Pancreas (tissue), 10 donors: ENCODE data around the gene RFC3. TPM values are rescaled to one million over a fixed set of nuclear protein-coding genes. Genes with fewer than 3 reads are reported as not detected.

ENCODE experiments used
- ATAC-seq, 4 donors: fragments of 200-7000 bp; cut with Tn5 transposase; one replicate each; pipeline versions ENCODE4 v1.8.0 to v1.9.1; 2020; ENCODE audit warnings: mild to moderate bottlenecking in 4 of 4, moderate library complexity in 4 of 4
- DNase-seq, 6 donors: peaks; one replicate each; pipeline ENCODE4 v3.0.0-alpha.2; 2020
- FAIRE-seq: peaks from 2 replicates; lab custom pipeline; 2012; peaks lifted over from hg19 to GRCh38; lab: Jason Lieb, UNC
- H3K27ac ChIP-seq, 4 donors: fragments of 200-600 bp; sonication (generic); 1 replicate in 3 of 4; 2 replicates in 1 of 4; pipeline versions ENCODE4 v1.5.0 to v1.8.0; 2020
- H3K27me3 ChIP-seq, 4 donors: fragments of 200-600 bp; one replicate each; pipeline ENCODE4 v1.8.0; 2021
- H3K36me3 ChIP-seq, 3 donors: fragments of 200-600 bp; sonication (generic) in 1 of 3; one replicate each; pipeline versions ENCODE4 v1.5.0 to v1.8.0; 2020 to 2021
- H3K4me1 ChIP-seq, 3 donors: fragments of 200-600 bp; one replicate each; pipeline ENCODE4 v1.8.0; 2021
- H3K4me3 ChIP-seq, 4 donors: fragments of 200-600 bp; sonication (generic) in 2 of 4; one replicate each; pipeline versions ENCODE4 v1.5.0 to v1.8.0; 2020 to 2021
- H3K9me3 ChIP-seq, 4 donors: fragments of 200-600 bp; one replicate each; pipeline ENCODE4 v1.8.0; 2021
- CTCF ChIP-seq, 4 donors: fragments of 200-600 bp; sonication (generic) in 3 of 4; IDR thresholded peaks; one replicate each; pipeline versions ENCODE4 v1.5.0 to v1.8.0; 2021; ENCODE audit warnings: antibody characterized with exemption in 4 of 4
- WGBS, 2 donors: extraction: QIAGEN DNeasy Blood & Tissue Kit; methylation state at CpG; one replicate each; pipeline ENCODE4 v1.1.7; 2013; 5-methylcytosine and 5-hydroxymethylcytosine counted together
- intact Hi-C, 3 donors: fragments of 100-400 bp; cut with DNase I; formaldehyde crosslinking; loops; one replicate each; pipeline versions ENCODE4 v1.11.1 to v1.14.2; 2022
- polyA plus RNA-seq, 2 donors: library from polyadenylated mRNA; stranded (reverse); fragments of 200-250 nt; gene quantifications; one replicate each; pipeline ENCODE4 v1.2.3, GENCODE V29; 2013
- total RNA-seq, 6 donors: library from RNA; stranded (reverse); fragmentation: NEBNext Ultra II Directional in 4 of 6; extraction: Animal tissue kit (Norgen Biotek cat#: 25700) in 4 of 6; gene quantifications; one replicate each; pipeline versions ENCODE4 v1.2.1 to v1.2.4, GENCODE V29; 2021 to 2023
- donor health status: healthy with polysubstance abuse.
- donor health status: DM: no; HTN: no; CAD: no; lungs with moderate emphysema.
- donor health status: DM: no; HTN: no; CAD: no.
- donor health status: control.
- donor health status: control.
- donor health status: Bipolar disorder and iron deficiency.
- donor health status: DM: yes; HTN: yes; CAD: no.
- donor health status: DM: no; HTN: no; CAD: no.
- donor health status: DM: no; HTN: no; CAD: no.
- donor health status: DM: yes; HTN: yes; CAD: no.

Gene RFC3
- total and polyA plus RNA-seq, 8 donors: 1.4 to 5.7 (median 2.9) TPM

DNA sequence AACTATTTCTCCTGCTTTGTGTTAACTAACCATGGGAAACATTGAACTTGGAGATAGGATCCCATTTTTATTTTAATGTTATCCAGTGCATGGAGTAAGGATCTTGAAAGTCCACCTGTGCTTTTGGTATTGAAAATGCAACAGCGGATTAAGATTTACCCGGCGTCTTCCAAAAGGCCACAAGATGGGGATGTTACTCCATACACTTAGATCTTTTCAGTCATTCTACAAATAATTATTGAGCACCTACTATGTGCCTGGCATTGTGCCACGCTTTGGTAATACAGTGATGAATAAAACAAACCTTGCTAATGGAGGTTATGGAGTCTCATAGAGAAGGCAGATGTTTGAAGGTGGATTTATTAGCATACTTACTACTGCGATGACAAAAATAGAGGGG, 56.9 kb downstream of the RFC3 start:
- no peak for TF ChIP-seq CTCF (IDR thresholded peaks at IDR 0.05)
- ATAC-seq: no peak
- Histone ChIP-seq H3K9me3 (no peaks in the 10 kb centered on the region), H3K27me3 (no peaks in the 10 kb centered on the region), H3K4me3 (no peak overlapping the region), H3K4me1 (peaks cover 0 to 14% (median 12%) of the 10 kb centered on the region in 3 donors), H3K36me3 (no peaks in the 10 kb centered on the region), H3K27ac (no peak overlapping the region)
- intact Hi-C loops: no loop called here
- WGBS, 2 donors: 85 to 87% methylated on average over 5 of the region's 5 CpGs
- FAIRE-seq: no peak
- DNase-seq: no peak

DNA sequence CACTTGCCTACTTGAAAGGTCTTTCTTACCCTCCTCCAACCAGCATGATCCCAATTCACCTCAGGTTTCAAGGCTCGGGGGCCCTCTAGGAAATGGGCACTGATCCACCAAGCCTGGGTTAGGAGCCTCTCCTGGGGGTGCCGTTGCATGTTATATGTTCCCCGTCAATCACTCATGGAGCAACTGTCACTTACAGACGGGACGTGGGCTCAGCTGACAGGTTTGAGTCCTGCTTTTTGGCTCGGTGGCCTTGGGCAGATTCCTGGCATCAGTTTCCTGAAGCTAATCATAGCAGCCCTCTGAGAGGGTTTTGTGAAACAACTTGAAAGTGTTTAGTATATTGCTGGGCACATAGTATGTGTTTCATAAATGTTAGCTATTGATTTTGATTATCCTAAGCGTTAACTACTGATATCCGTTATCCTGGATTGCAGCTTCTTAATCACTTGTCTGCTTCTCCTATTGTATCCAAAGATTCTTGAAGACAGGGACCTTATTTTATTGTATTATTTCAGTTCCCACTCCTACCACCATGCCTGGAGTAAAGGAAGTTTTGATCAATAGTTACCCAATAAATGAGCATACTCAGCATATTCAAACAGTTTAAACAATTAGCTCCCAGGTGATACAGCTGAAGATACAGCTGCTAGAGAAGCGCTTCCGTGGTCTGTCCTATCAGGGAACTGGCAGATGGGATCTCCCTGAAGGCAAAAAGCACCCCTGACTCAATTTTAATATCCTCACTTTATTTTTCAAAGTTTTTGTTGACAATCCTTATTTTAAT, 57.9 kb downstream of the RFC3 start:
- Histone ChIP-seq H3K36me3 (no peaks in the 10 kb centered on the region), H3K27ac (no peak overlapping the region), H3K4me3 (no peak overlapping the region), H3K9me3 (no peaks in the 10 kb centered on the region), H3K27me3 (no peaks in the 10 kb centered on the region), H3K4me1 (peaks cover 0 to 9% (median 9%) of the 10 kb centered on the region in 3 donors)
- intact Hi-C loops: no loop called here
- TF ChIP-seq CTCF (IDR thresholded peaks at IDR 0.05): no peak
- 58 to 63% methylated on average over 10 of the region's 10 CpGs for WGBS, 2 donors
- FAIRE-seq: no peak
- no peak for DNase-seq
- ATAC-seq: no peak

DNA sequence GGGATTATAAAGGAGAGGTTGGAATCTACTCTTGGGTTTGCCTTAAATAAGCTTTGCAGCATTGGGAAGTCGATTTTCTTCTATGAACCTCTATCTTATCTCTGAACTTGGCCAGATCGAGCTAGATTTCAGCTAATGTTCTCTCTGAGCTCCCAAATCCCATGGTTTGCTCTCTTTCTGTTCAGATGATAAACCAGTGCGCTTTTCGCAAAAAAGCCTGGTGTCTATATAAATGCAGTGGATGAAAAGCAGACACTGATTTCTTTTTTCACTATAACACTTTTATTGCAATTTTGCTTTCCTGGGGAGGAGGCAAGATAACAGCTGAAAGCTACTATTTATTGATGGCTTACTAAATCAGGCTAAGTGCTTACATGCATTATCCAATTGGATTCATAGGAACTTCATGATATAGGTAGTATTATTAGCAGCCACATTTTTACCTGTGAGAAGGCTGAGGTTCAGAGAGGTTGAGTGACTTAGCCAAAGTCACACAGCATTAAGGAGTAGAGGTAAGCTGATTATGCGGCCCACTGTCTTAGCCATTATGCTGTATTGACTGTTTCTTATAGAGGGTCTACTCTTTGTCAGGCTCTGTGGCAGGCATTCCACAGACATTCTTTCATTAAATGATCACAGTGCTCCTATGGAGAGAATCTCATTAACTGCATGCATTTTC, 58.9 kb downstream of the RFC3 start:
- Histone ChIP-seq H3K27ac (no peak overlapping the region), H3K4me3 (no peak overlapping the region), H3K27me3 (no peaks in the 10 kb centered on the region), H3K36me3 (no peaks in the 10 kb centered on the region), H3K4me1 (peaks cover 0 to 4% (median 0%) of the 10 kb centered on the region in 3 donors), H3K9me3 (no peaks in the 10 kb centered on the region)
- no peak for ATAC-seq
- TF ChIP-seq CTCF (IDR thresholded peaks at IDR 0.05): no peak
- no peak for FAIRE-seq
- intact Hi-C loops: no loop called here
- no peak for DNase-seq
- WGBS, 2 donors: 76% methylated on average over 5 of the region's 5 CpGs

- ATAC-seq (no peak), FAIRE-seq (no peak), DNase-seq (no peak)
- H3K27ac ChIP-seq: no peak overlapping the region
- H3K27me3 ChIP-seq: no peaks in the 10 kb centered on the region
- H3K4me3 ChIP-seq: no peak overlapping the region
- WGBS, 2 donors: 59 to 72% methylated on average over 2 of the region's 2 CpGs
- no peaks in the 10 kb centered on the region for H3K4me1 ChIP-seq
- no peaks in the 10 kb centered on the region for H3K36me3 ChIP-seq
- TF ChIP-seq CTCF (IDR thresholded peaks at IDR 0.05): no peak
- no peaks in the 10 kb centered on the region for H3K9me3 ChIP-seq
- intact Hi-C loops: no loop called here
Measured at GRCh38 chr13:33879118-33879517, 61.2 kb downstream of the RFC3 start.

- H3K9me3 ChIP-seq: no peaks in the 10 kb centered on the region
- H3K27me3 ChIP-seq: no peaks in the 10 kb centered on the region
- H3K36me3 ChIP-seq: no peaks in the 10 kb centered on the region
- H3K4me3 ChIP-seq: no peak overlapping the region
- intact Hi-C loops: no loop called here
- ATAC-seq (no peak), DNase-seq (no peak), FAIRE-seq (no peak)
- H3K27ac ChIP-seq: no peak overlapping the region
- no peak for TF ChIP-seq CTCF (IDR thresholded peaks at IDR 0.05)
- no peaks in the 10 kb centered on the region for H3K4me1 ChIP-seq
Measured at GRCh38 chr13:33882804-33883203, 64.9 kb downstream of the RFC3 start.
